BE2C (cell line): ENCODE results near the gene ENDOG.
A peak's percentile ranks its signal among the peaks of the same experiment; 100 is the strongest.
"Not testable (repeated sequence)": the region's sequence is repeated elsewhere in the genome, so short reads cannot be mapped to it uniquely, and the experiment has no call there.

Experiments used
- DNase-seq: peaks from one replicate; pipeline ENCODE4 v3.0.0-alpha.2; 2020
- H3K27me3 ChIP-seq: fragments of 250-450 bp; sonication (Bioruptor Pico); 2 replicates; pipeline ENCODE4 v1.5.1; 2020; ENCODE audit warnings: mild to moderate bottlenecking
- H3K36me3 ChIP-seq: fragments of 250-450 bp; sonication (Bioruptor Pico); 2 replicates; pipeline ENCODE4 v1.5.1; 2020; ENCODE audit warnings: mild to moderate bottlenecking
- H3K4me1 ChIP-seq: fragments of 250-450 bp; sonication (Bioruptor Pico); 2 replicates; pipeline ENCODE4 v1.5.1; 2020
- H3K4me3 ChIP-seq: 2 replicates; pipeline ENCODE4 v1.5.1; 2011; ENCODE audit warnings: low read depth, low read length
- H3K9me3 ChIP-seq: fragments of 250-450 bp; sonication (Bioruptor Pico); 2 replicates; pipeline ENCODE4 v1.5.1; 2020
- TF ChIP-seq, protein P1 (sequence below): IDR thresholded peaks from 2 replicates; pipeline ENCODE4 v1.5.1; 2012; ENCODE audit warnings: mild to moderate bottlenecking, low read depth, low read length

ENDOG gene

DNA sequence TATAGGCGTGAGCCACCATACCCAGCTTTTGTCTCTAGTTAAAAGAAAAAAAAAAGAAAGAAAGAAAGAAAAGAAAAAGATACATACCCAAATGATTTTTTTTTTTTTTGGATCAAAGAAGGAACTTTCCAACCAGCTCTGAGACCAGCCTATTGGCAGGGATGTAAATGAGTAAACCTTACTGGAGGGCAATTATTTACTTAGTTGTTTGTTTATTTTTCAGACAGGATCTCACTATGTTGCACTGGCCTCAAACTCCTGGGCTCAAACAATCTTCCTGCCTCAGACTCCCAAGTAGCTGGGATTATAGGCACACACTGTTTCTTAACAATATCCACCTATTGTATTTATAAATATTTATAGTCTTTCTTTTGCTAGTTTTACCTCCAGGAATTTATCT, 22.2 kb downstream of the ENDOG start:
- Histone ChIP-seq H3K36me3 (peaks cover 46% of the 10 kb centered on the region), H3K27me3 (no peaks in the 10 kb centered on the region), H3K9me3 (no peaks in the 10 kb centered on the region), H3K4me3 (no peak overlapping the region), H3K4me1 (peaks cover 9% of the 10 kb centered on the region)
- TF ChIP-seq, protein P1, sequence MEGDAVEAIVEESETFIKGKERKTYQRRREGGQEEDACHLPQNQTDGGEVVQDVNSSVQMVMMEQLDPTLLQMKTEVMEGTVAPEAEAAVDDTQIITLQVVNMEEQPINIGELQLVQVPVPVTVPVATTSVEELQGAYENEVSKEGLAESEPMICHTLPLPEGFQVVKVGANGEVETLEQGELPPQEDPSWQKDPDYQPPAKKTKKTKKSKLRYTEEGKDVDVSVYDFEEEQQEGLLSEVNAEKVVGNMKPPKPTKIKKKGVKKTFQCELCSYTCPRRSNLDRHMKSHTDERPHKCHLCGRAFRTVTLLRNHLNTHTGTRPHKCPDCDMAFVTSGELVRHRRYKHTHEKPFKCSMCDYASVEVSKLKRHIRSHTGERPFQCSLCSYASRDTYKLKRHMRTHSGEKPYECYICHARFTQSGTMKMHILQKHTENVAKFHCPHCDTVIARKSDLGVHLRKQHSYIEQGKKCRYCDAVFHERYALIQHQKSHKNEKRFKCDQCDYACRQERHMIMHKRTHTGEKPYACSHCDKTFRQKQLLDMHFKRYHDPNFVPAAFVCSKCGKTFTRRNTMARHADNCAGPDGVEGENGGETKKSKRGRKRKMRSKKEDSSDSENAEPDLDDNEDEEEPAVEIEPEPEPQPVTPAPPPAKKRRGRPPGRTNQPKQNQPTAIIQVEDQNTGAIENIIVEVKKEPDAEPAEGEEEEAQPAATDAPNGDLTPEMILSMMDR, result no peak
- no peak for DNase-seq

DNA sequence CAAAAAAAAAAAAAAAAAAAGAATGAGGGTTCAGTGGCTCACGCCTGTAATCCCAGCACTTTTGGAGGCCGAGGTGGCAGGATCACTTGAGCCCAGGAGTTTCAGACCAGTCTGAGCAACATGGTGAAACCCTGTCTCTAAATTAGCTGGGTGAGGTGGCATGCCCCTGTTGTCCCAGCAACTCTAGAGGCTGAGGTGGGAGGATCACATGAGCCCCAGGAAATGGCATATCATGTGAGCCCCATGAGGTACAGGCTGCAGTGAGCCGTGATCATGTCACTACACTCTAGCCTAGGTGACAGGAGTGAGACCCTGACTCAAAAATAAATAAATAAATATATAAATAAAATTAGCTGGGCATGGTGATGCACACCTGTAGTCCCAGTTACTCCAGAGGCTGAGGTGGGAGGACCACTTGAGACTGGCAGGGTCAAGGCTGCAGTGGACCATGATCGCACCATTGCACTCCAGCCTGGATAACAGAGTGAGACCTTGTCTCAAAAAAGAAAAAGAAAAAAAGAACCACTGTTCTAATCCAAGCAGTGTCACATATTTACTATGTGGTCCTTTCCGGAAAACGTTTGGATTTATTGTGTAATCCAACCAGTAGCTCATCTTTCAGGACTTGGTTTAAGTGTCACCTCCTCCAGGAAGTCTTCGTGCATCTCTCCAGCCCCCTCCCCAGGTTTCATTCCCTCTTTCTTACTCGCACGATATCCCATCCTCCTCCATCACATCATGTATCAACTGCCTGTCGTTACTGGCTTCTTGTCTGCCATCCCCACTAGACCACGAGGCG, 23.6 kb downstream of the ENDOG start:
- Histone ChIP-seq H3K36me3 (peaks cover 36% of the 10 kb centered on the region), H3K4me3 (no peak overlapping the region), H3K4me1 (peaks cover 16% of the 10 kb centered on the region), H3K9me3 (no peaks in the 10 kb centered on the region), H3K27me3 (no peaks in the 10 kb centered on the region)
- no peak for DNase-seq
- TF ChIP-seq, protein P1, result no peak

GRCh38 chr9:128843171-128843570, 24.9 kb downstream of the ENDOG start:
- H3K36me3 ChIP-seq, result peaks cover 40% of the 10 kb centered on the region
- H3K4me3 ChIP-seq, DNase-seq: not testable (repeated sequence)

GRCh38 chr9:128845186-128845931, 27.1 kb downstream of the ENDOG start:
- Histone ChIP-seq H3K27me3 (no peaks in the 10 kb centered on the region), H3K36me3 (peaks cover 28% of the 10 kb centered on the region), H3K9me3 (no peaks in the 10 kb centered on the region; the same call in 1 of the 2 replicates), H3K4me1 (peaks cover 16% of the 10 kb centered on the region), H3K4me3 (no peak overlapping the region)
- DNase-seq, result peak; percentile 91
- TF ChIP-seq, protein P1, result peak; percentile 59

More at GRCh38 chr9:128843171-128843570, 24.9 kb downstream of the ENDOG start:
- H3K4me1 ChIP-seq, result peaks cover 16% of the 10 kb centered on the region
- H3K27me3 ChIP-seq, H3K9me3 ChIP-seq: not testable (repeated sequence)

- no peaks in the 10 kb centered on the region for H3K27me3 ChIP-seq
- no peaks in the 10 kb centered on the region; the same call in 1 of the 2 replicates for H3K9me3 ChIP-seq
- DNase-seq, result no peak
- H3K4me3 ChIP-seq, result no peak overlapping the region
- TF ChIP-seq, protein P1, result no peak
- H3K36me3 ChIP-seq, result peaks cover 24% of the 10 kb centered on the region
- peaks cover 16% of the 10 kb centered on the region for H3K4me1 ChIP-seq
Observed at GRCh38 chr9:128846680-128847030, 28.4 kb downstream of the ENDOG start.

- TF ChIP-seq, protein P1, result no peak
Observed at GRCh38 chr9:128847803-128848202, 29.5 kb downstream of the ENDOG start.

DNA sequence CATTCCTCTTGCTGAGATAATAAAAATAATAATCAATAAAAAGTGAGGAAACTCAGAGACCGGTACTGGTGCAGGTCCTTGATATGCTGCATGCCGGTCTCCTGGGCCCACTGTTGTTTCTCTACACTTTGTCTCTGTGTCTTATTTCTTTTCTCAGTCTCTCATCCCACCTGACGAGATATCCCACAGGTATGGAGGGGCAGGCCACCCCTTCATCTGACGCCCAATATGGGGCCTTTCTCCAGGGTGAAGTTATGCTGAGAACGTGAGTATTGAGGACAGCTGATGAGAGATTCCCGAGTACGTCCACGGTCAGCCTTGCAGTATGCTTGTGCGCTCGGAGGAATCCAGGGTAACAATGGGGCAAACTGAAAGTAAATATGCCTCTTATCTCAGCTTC, 32.7 kb downstream of the ENDOG start:
- not testable (repeated sequence) for DNase-seq, H3K4me3 ChIP-seq, H3K27me3 ChIP-seq, H3K9me3 ChIP-seq, H3K36me3 ChIP-seq
- peaks cover 22% of the 10 kb centered on the region for H3K4me1 ChIP-seq

More at GRCh38 chr9:128847803-128848202, 29.5 kb downstream of the ENDOG start:
- no peak for DNase-seq
- Histone ChIP-seq H3K36me3 (peaks cover 16% of the 10 kb centered on the region), H3K4me3 (no peak overlapping the region), H3K9me3 (no peaks in the 10 kb centered on the region; the same call in 1 of the 2 replicates), H3K4me1 (peaks cover 16% of the 10 kb centered on the region), H3K27me3 (no peaks in the 10 kb centered on the region)
